ENCODE results near the gene ATP11B. TPM values are rescaled to one million over a fixed set of nuclear protein-coding genes. Genes with fewer than 3 reads are reported as not detected.
"Not testable (repeated sequence)": the region's sequence is repeated elsewhere in the genome, so short reads cannot be mapped to it uniquely, and the experiment has no call there.

Gene ATP11B
- total RNA-seq, 1 donor = 79.9 TPM

GRCh38 chr3:182793663-182794454, 555 bp downstream of the ATP11B start:
- H3K4me3 ChIP-seq (ENCODE audit: low read depth, low read length) = peak overlapping the region; percentile 94
- no peak for TF ChIP-seq CTCF (IDR thresholded peaks at IDR 0.05; ENCODE audit: insufficient read depth, low read depth, low read length)
- DNase-seq (ENCODE audit: low read depth) = peak; percentile 42

GRCh38 chr3:182794455-182795388, 1.4 kb downstream of the ATP11B start:
- peak overlapping the region; percentile 94 for H3K4me3 ChIP-seq (ENCODE audit: low read depth, low read length)
- DNase-seq (ENCODE audit: low read depth) = peak; percentile 27
- TF ChIP-seq CTCF (IDR thresholded peaks at IDR 0.05; ENCODE audit: insufficient read depth, low read depth, low read length) = no peak

- H3K4me3 ChIP-seq (ENCODE audit: low read depth, low read length) = peak overlapping the region; percentile 94
- peak; percentile 70 for DNase-seq (ENCODE audit: low read depth)
- TF ChIP-seq CTCF (IDR thresholded peaks at IDR 0.05; ENCODE audit: insufficient read depth, low read depth, low read length) = no peak
These were observed 2.1 kb downstream of the ATP11B start for GRCh38 chr3:182795389-182795782.

- no peak overlapping the region for H3K4me3 ChIP-seq (ENCODE audit: low read depth, low read length)
- TF ChIP-seq CTCF (IDR thresholded peaks at IDR 0.05; ENCODE audit: insufficient read depth, low read depth, low read length) = no peak
- DNase-seq (ENCODE audit: low read depth) = no peak
These were observed 3.0 kb downstream of the ATP11B start for GRCh38 chr3:182796310-182796709.

GRCh38 chr3:182797876-182798275, 4.6 kb downstream of the ATP11B start:
- no peak for TF ChIP-seq CTCF (IDR thresholded peaks at IDR 0.05; ENCODE audit: insufficient read depth, low read depth, low read length)
- H3K4me3 ChIP-seq (ENCODE audit: low read depth, low read length) = no peak overlapping the region
- no peak for DNase-seq (ENCODE audit: low read depth)

GRCh38 chr3:182799143-182799542, 5.8 kb downstream of the ATP11B start:
- not testable (repeated sequence) for DNase-seq (ENCODE audit: low read depth); H3K4me3 ChIP-seq (ENCODE audit: low read depth, low read length)

- TF ChIP-seq CTCF (IDR thresholded peaks at IDR 0.05; ENCODE audit: insufficient read depth, low read depth, low read length) = no peak
- no peak for DNase-seq (ENCODE audit: low read depth)
These were observed 7.2 kb downstream of the ATP11B start for GRCh38 chr3:182800508-182800907.

More at GRCh38 chr3:182800508-182800907, 7.2 kb downstream of the ATP11B start:
- H3K4me3 ChIP-seq (ENCODE audit: low read depth, low read length) = no peak overlapping the region
